A549 treated with DMSO at 1 μM for 4 hours (cell line): ENCODE data around the gene SYTL2. TPM values are rescaled to one million over a fixed set of nuclear protein-coding genes. Genes with fewer than 3 reads are reported as not detected.

ENCODE experiments used
- total RNA-seq: library from RNA; stranded (reverse); fragments of 200-300 nt; extraction: Qiagen RNA extraction; gene quantifications from 5 replicates; pipeline ENCODE4 v1.2.3, GENCODE V29; 2022; ENCODE audit warnings: low read depth

SYTL2 gene, protein sequence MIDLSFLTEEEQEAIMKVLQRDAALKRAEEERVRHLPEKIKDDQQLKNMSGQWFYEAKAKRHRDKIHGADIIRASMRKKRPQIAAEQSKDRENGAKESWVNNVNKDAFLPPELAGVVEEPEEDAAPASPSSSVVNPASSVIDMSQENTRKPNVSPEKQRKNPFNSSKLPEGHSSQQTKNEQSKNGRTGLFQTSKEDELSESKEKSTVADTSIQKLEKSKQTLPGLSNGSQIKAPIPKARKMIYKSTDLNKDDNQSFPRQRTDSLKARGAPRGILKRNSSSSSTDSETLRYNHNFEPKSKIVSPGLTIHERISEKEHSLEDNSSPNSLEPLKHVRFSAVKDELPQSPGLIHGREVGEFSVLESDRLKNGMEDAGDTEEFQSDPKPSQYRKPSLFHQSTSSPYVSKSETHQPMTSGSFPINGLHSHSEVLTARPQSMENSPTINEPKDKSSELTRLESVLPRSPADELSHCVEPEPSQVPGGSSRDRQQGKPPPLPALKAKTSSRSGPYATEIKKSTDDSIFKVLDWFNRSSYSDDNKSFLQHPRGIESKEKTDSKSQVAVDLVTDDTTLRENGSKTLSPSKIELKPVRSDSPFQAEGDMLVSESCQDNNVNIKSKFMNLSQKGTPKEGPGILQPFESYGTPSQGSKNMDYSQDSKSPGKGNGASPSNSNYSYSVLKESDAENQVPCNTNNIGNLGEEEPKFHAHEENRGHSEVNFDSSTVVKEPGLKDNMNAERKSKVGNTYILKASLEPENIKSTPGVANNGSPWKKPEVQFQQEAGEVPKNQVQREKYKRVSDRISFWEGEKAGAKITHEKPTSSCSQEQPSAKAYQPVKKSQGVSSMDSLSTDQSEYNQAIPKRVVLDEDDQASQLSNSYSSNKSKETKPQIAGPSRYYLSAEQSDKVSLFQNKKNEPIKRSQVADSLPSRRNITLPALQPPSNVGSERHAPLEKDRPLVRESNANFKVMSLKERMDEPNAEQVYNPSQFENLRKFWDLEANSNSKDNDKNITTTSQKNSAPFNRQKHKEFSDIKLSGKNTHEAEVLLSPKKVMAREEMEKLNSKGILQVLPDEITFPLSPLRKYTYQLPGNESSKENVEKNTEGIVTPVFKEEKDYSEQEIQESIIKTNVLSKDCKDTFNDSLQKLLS (N-terminal part only)
- 16.5 to 28.2 TPM (median 16.7 TPM) in 5 replicates for total RNA-seq

DNA sequence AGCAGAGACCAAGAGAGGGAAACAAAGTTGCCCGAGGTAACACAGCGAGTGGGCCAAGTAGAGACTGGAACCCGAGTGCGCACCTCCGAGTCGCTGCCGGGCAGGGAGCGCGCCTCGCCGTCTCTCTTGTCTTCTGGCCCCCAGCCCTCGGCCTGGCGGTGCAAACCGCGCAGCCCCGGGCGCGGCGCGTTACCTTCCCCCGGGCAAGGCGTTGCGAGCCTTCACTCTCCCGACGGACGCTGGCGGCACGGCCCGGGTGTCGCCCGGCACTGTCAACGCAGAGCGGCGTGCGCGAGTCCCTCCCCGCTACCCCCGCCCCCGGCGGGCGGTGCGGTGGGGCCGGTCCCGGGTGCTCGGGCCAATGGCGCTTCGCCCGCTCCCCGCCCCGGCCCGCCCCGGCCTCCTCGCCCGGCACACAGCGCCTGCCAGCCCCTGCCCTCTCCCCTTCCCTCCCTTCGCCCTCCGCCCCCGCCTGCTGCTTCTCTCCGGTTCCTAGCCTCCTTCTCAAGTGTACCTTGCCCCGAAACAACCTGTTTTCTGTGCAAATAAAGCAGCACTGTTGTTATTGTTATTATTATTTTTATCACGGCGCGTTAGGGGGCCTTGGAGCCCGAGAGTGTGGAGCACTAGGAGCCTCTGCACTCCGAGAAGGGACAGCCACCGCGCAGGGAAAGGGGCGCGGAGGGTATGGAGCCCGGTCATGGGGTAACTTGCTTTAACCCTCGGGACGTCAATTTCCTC is at the start of gene SYTL2:
Gene SYTL2, minus strand, starts transcription at position 271 of the 741 bp plus-strand sequence. CDS start 53,416 bp downstream, outside the sequence.

DNA sequence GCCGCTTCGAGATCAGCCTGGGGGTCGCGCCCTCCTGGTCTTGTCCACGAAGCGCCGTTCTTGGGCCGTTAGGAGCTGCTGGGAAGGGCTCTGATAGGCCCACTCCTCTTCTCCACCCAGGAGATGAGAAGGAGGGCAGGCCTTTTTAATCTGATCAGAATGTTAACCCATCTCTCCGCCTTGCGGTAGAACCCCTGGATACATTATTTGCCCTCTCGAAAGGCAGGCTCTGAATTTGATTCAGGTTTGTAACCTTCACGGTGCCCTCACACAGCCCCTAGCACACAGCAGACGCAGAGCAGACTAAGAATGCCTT is 44.4 kb upstream of the SYTL2 start, which contains the start of gene CCDC83:
Gene CCDC83, plus strand, starts transcription at position 43 of the 316 bp plus-strand sequence. CDS start 9,741 bp downstream, outside the sequence.

DNA sequence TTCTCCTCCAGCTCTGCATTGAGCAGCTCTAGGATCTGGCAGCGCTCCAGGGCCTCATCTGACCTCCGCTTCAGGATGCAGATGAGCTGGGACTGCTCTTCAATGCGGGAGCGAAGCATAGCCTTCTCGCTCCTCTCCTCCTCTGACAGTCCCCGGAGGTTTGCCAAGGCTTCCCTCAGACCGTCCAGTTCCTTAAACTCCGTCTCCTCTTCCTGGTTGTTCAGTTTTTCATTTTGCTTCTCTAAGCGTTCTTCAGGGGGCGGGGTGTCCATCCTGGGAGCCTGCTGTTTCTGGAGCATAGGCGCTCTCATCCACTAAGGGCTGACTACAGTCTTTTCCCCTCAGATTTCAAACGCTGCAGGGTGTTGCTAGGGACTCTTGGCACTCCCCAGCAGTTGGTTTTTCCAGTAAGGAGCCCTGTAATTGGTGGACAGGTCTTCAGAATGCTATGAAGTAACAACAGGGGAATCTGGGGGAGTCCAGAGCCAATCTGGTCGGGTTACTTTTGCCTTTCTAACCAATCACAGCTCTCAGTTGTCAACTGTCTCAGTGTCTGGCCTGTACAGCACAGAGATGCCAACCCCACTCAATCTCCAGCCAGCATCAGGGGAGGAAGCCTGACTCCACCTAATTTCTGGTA is 125.0 kb downstream of the SYTL2 start, which contains the start of gene CCDC89:
Gene CCDC89, minus strand, starts transcription at position 376 of the 640 bp plus-strand sequence. Its CDS starts 65 bp downstream, at position 311.

DNA sequence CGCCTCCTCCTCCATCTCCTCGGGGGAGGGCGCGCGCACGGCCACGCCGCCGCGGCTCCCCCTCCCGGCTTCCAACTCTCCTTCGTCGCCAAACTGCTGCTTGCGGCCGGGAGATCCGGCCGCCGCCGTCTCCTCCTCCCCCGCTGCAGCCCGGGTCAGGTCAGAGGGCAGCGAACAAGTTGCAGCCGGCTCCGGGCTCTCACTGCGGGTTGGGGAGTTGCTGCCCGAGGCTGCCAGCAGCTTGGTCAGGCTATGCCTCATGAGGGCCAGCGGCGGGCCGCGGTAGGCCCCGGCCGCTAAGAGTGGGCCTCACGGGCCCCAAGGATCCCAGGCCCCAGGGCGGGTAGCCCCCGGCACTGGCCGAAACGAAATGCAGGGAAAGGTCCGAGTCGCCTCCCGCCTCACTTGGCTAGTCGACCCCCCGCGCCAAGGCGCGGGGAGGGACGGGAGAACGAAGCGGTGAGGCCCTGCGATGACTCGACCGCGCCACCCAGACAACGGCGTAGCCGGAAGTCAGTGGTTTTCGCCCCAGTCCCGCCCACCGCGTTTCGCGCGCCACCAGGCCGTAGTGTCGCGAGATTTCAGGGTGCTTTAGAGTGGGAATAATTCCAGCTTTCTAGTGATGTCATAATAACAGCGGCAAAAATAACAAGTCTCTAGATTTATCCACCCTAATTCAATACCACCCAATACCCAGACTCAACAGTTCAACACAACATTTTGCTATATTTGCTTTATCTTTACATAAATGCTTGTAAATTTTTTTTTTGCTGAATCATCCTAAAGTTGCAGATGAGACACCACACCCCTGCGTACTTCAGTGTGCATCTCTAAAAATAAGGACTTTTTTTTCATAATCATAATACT is 146.1 kb downstream of the SYTL2 start, which contains the start of gene CREBZF:
Gene CREBZF, minus strand, starts transcription at position 515 of the 867 bp plus-strand sequence. Its CDS starts 254 bp downstream, at position 261.

DNA sequence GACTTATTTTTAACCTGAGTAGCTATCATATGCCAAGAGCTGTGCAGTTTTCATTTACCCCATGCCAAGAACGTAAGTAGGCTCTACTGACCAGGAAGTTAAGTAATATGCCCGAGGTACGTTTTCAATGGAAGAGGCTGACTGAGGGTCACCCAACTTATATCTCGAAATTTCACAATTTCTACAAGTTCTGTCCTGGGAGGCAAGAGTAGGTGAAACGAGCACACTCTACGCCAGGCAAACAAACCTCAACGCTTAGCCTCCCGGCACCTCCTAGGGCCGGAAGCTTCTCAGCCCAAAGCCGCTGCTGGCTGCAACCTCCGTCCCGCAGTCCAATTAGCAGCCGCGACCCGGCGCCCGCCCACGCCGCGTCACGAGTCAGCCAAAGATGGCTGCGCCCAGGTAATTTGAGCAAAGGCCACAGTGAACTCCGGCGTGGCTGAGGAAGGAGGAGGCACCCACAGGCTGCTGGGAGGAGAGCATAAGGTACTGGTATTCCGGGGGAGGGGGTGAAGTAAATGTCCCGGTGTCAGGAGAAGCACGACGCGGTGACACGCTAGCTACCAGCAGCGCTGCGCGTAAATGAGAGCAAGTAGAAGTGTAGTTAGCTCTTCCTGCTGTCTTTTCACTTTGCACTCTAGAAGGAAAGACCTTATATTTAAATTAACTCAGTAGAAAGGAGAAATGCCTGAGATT is 163.2 kb downstream of the SYTL2 start, which contains the start of gene TMEM126A:
Gene TMEM126A, plus strand, starts transcription at position 364 of the 696 bp plus-strand sequence. CDS start 2,289 bp downstream, outside the sequence.

Other genes with a start within 250 kb of the SYTL2 start
- gene DLG2, start 183.8 kb downstream of the SYTL2 start, total RNA-seq: 0.17 to 0.50 TPM (median 0.26 TPM) in 5 replicates
- gene TMEM126B, start 182.5 kb downstream of the SYTL2 start, total RNA-seq: 55.1 to 66.6 TPM (median 62.1 TPM) in 5 replicates
- gene TMEM126A, start 163.2 kb downstream of the SYTL2 start, total RNA-seq: 52.1 to 62.3 TPM (median 57.5 TPM) in 5 replicates
- 25.4 to 37.1 TPM (median 34.9 TPM) in 5 replicates for gene CREBZF, start 146.0 kb downstream of the SYTL2 start, total RNA-seq
- not detected in 5 replicates for gene CCDC89, start 124.9 kb downstream of the SYTL2 start, total RNA-seq
- gene CCDC83, start 44.2 kb upstream of the SYTL2 start, total RNA-seq: not detected in 5 replicates